Measurements from ENCODE around the gene GPA33.

DNA sequence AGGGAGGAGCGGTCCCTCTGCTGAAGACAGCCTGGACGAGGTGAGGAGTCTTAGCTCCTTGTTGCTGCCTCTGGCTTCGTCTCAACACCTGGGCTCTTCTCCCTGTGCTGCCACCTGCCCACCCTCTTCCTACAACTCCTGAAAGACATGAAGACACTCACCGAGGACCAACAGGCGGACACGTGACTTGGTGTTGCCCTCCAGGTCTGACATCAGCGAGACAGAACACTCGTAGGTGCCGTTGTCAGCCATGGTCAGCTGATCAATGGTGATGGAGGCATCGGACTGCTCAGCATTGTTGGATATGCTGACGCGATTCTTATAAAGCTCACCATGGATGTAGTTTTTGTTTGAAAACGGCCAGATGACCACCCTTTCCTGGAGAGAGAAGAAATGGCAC lies 21.4 kb downstream of the GPA33 start:
- TF ChIP-seq, protein P1, sequence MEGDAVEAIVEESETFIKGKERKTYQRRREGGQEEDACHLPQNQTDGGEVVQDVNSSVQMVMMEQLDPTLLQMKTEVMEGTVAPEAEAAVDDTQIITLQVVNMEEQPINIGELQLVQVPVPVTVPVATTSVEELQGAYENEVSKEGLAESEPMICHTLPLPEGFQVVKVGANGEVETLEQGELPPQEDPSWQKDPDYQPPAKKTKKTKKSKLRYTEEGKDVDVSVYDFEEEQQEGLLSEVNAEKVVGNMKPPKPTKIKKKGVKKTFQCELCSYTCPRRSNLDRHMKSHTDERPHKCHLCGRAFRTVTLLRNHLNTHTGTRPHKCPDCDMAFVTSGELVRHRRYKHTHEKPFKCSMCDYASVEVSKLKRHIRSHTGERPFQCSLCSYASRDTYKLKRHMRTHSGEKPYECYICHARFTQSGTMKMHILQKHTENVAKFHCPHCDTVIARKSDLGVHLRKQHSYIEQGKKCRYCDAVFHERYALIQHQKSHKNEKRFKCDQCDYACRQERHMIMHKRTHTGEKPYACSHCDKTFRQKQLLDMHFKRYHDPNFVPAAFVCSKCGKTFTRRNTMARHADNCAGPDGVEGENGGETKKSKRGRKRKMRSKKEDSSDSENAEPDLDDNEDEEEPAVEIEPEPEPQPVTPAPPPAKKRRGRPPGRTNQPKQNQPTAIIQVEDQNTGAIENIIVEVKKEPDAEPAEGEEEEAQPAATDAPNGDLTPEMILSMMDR (conservative IDR thresholded peaks at IDR 0.05 in 1 of 2, IDR thresholded peaks at IDR 0.05 in 1 of 2; ENCODE audit: low read depth in 1 of 2, low read length in 2 of 2): no peak
- no peak for TF ChIP-seq EZH2 (IDR thresholded peaks at IDR 0.05; ENCODE audit: low read length, missing control alignments)
